Cardiac fibroblast (primary cell): ENCODE results near the gene DPEP1.
"Not testable (repeated sequence)": the region's sequence is repeated elsewhere in the genome, so short reads cannot be mapped to it uniquely, and the experiment has no call there.

Source experiments
- DNase-seq, 2 donors: peaks; one replicate each; pipeline versions ENCODE4 v3.0.0 to v3.0.0-alpha.2; 2010; ENCODE audit warnings: low read depth in 2 of 2
- H3K4me3 ChIP-seq, 2 donors: replicated peaks in 1 of 2; 1 replicate in 1 of 2; 2 replicates in 1 of 2; pipeline ENCODE4 v1.5.1; 2011; ENCODE audit warnings: low read depth in 2 of 2, low read length in 2 of 2, mild to moderate bottlenecking in 2 of 2, moderate library complexity in 1 of 2
- CTCF ChIP-seq: IDR thresholded peaks from one replicate; pipeline ENCODE4 v1.5.1; 2011; ENCODE audit warnings: low read depth, mild to moderate bottlenecking, low read length, inconsistent platforms

Gene DPEP1

DNA sequence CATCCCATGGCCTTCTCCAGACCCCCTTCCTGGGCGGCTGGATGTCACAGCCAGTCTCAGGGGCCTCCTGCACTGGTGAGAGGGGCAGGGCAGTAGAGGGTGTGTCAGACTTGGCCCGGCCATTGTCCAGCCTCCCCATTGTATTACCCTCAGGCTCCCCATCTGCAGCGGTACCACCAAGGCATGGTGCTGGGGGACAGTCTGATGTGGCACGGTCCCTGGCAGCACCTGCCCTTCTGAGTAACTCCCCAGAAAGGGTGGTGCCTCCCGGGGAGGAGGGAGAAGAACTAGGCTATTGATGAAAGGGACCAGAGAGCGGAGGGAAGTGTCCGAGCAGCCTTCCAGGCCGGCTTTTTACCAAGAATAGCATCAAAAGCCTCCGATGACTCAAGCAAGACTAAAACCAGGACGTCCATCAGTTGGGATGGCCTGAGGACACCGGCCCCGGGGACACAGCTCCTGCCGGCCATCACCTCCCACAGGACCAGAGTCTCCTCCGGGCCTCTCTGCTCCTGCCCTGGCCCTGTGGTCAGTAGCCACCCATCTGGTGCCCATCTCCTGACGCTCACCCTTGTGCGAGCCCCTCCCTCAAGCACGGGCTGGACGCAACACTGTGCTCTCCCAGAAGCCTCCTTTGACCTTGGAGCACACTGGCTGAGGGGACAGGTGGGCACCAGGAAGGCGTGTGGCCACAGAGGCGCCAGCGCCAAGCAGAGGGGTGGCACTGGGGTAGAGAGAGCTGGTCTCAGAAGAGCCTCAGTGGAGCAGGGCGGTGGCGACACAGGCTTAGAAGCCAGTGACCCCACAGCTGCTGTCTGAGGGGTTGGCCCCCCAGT, 43.7 kb upstream of the DPEP1 start:
- H3K4me3 ChIP-seq = no peak overlapping the region
- no peak for DNase-seq
- TF ChIP-seq CTCF = no peak

GRCh38 chr16:89570342-89570923, 43.0 kb upstream of the DPEP1 start:
- DNase-seq = no peak
- TF ChIP-seq CTCF = no peak
- no peak overlapping the region for H3K4me3 ChIP-seq

DNA sequence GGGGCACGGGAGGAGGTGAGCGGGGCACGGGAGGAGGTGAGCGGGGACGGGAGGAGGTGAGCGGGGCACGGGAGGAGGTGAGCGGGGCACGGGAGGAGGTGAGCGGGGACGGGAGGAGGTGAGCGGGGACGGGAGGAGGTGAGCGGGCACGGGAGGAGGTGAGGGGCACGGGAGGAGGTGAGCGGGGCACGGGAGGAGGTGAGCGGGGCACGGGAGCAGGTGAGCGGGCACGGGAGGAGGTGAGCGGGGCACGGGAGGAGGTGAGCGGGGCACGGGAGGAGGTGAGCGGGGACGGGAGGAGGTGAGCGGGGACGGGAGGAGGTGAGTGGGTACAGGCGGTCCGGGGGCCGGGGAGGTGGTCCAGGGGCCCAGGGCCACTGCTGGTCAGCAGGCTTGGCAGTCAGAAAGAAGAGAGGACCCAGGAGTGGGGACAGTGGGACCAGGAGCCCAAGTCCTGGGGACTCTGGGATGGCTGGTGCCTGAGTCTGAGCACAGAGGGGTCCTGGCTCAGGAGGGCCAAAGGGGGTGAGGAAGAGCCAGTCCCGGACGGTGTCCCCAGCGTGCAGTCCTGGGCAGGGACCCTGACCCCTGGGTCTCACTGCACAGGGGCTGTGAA, 42.4 kb upstream of the DPEP1 start:
- not testable (repeated sequence) for DNase-seq

GRCh38 chr16:89571636-89572035, 41.8 kb upstream of the DPEP1 start:
- no peak for DNase-seq
- no peak for TF ChIP-seq CTCF
- no peak overlapping the region for H3K4me3 ChIP-seq

More for the DNA sequence above, 42.4 kb upstream of the DPEP1 start:
- not testable (repeated sequence) for H3K4me3 ChIP-seq

DNA sequence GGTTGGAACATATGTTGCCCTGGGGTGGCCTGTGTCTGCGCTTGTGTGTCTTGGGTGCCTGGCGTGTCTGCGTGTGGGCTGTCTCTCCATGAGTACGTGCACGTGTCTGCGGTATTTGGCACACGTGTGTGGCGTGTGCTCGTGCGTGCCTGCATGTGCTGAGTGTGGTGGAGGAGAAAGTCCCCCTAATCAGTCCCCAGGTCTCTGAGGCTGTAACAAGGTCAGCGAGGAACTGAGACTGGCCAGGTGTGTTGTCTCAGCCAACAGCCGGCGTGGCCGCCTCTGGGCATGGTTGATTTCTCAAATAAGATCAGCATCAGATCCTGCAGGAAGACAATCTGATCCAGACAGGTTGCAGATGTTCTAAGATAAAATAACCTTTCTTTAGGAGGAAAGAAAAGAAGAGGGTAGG, 41.4 kb upstream of the DPEP1 start:
- no peak overlapping the region for H3K4me3 ChIP-seq
- TF ChIP-seq CTCF = no peak
- no peak for DNase-seq

DNA sequence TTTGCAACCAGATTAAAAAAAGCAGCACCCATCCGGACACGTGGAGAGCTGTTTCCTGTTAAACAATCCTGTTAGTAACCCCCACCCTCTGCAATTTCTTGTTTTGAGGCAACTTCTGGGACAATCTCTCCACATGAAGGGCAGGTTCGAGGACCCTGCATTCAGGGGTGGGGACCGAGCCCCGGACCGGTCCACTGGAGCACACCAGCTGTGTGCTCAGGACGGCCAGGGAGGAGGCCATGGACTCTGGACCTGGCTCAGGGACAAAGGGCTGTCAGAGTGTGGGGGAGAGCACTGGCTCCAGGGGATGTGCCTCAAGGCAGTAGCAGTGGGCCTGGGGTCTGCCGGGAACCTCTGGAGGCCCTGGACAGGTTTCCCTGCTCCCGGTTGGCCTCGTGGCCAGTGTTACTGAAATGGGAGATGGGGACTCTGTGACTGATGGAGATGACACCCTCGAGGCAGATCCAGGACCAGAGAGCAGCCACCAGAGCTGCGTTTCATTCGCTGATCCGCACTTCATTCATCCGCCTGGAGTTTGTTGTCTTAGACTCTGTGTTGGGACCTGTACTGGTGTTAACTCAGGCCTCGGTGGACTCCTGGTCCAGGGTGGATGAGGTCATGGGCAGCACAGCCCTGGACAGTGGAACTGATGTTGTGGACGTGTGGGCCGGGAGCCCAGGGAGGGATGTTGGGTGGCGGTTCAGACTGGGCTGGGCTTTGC, 40.8 kb upstream of the DPEP1 start:
- no peak for DNase-seq

More for the DNA sequence above, 40.8 kb upstream of the DPEP1 start:
- no peak for TF ChIP-seq CTCF
- no peak overlapping the region for H3K4me3 ChIP-seq
